ENCODE results near the gene RCC1. TPM values are rescaled to one million over a fixed set of nuclear protein-coding genes. Genes with fewer than 3 reads are reported as not detected.

Gene RCC1
- total and polyA plus RNA-seq, 2 experiments from 2014 or later = 17.5 to 27.0 TPM

DNA sequence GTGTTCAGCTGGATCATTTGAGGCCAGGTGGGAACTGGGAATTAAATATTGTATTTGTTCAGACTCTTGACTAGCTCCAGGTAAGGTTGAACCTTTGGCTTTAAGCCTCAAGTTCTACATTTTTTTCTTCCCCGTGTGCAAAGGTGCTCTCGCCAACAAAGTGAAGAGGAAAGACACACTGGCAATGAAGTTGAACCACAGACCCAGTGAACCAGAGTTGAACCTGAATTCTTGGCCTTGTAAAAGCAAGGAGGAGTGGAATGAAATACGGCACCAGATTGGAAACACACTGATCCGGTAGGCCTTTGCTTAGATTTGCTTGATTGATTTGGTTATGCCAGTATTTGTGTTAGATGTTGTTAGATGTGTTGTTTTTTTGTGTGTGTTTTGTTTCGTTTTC lies 25.5 kb upstream of the RCC1 start:
- H3K4me3 ChIP-seq = no peak overlapping the region
- no peak overlapping the region for H3K4me2 ChIP-seq (ENCODE audit: unreplicated experiment)
- TF ChIP-seq EZH2 (IDR thresholded peaks at IDR 0.05; ENCODE audit: insufficient read depth, poor library complexity, severe bottlenecking) = no peak
- no peak for TF ChIP-seq EZH2phosphoT487 (IDR thresholded peaks at IDR 0.05; ENCODE audit: insufficient read depth, low read depth)
- peaks cover 3% of the 10 kb centered on the region; the same call in 1 of the 2 replicates for H3K36me3 ChIP-seq (ENCODE audit: low read depth)
- in situ Hi-C loops (cut with MboI) = no loop called here
- H2AFZ ChIP-seq = no peak overlapping the region
- 96 to 99% methylated on average over 5 of the region's 5 CpGs for WGBS, 2 experiments (ENCODE audit: low coverage in 1 of 2, low lambda C conversion rate in 2 of 2, missing lambda C conversion rate in 2 of 2)
- no peaks in the 10 kb centered on the region for H4K20me1 ChIP-seq (ENCODE audit: insufficient read depth)
- H3K9me2 ChIP-seq (ENCODE audit: insufficient read depth) = no peaks in the 10 kb centered on the region
- H3K27ac ChIP-seq = no peak overlapping the region
- no peaks in the 10 kb centered on the region for H3F3A ChIP-seq (ENCODE audit: insufficient read depth)
- no peaks in the 10 kb centered on the region for H3K4me1 ChIP-seq (ENCODE audit: insufficient read depth)
- no peak overlapping the region for H3K9ac ChIP-seq
- no peaks in the 10 kb centered on the region for H3K9me3 ChIP-seq (ENCODE audit: low read depth)
- H3K79me2 ChIP-seq (ENCODE audit: insufficient read depth) = no peaks in the 10 kb centered on the region
- no peak for DNase-seq
- no peaks in the 10 kb centered on the region for H3K27me3 ChIP-seq (replicated peaks; ENCODE audit: insufficient read depth)

DNA sequence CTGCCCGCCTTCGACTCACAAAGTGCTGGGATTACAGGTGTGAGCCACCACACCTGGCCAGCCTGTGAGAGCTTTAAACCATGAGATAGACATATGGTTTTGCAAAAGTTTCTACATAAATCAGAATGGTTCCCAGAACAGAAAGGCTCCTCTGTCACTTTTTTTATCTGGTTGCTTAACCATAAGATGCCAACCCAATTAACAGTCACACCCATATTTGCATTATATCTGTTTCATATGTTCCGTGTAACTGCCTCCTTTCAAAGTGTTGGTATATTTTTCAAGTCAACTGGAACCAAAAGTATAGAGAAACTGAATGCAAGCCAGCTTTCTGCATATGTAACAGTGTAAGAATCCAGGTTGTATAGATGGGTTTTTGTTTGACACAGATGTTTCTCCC lies 23.7 kb upstream of the RCC1 start:
- no peak overlapping the region for H3K27ac ChIP-seq
- no peaks in the 10 kb centered on the region for H4K20me1 ChIP-seq (ENCODE audit: insufficient read depth)
- H3K9ac ChIP-seq = no peak overlapping the region
- H2AFZ ChIP-seq = no peak overlapping the region
- H3K9me3 ChIP-seq (ENCODE audit: low read depth) = no peaks in the 10 kb centered on the region
- peaks cover 3% of the 10 kb centered on the region; the same call in 1 of the 2 replicates for H3K36me3 ChIP-seq (ENCODE audit: low read depth)
- no peaks in the 10 kb centered on the region for H3K9me2 ChIP-seq (ENCODE audit: insufficient read depth)
- no peaks in the 10 kb centered on the region for H3K4me1 ChIP-seq (ENCODE audit: insufficient read depth)
- H3K79me2 ChIP-seq (ENCODE audit: insufficient read depth) = no peaks in the 10 kb centered on the region
- no peak for DNase-seq
- H3K27me3 ChIP-seq (replicated peaks; ENCODE audit: insufficient read depth) = no peaks in the 10 kb centered on the region
- in situ Hi-C loops (cut with MboI) = no loop called here
- H3K4me2 ChIP-seq (ENCODE audit: unreplicated experiment) = no peak overlapping the region
- H3F3A ChIP-seq (ENCODE audit: insufficient read depth) = no peaks in the 10 kb centered on the region
- TF ChIP-seq EZH2phosphoT487 (IDR thresholded peaks at IDR 0.05; ENCODE audit: insufficient read depth, low read depth) = no peak
- WGBS, 2 experiments (ENCODE audit: low coverage in 1 of 2, low lambda C conversion rate in 2 of 2, missing lambda C conversion rate in 2 of 2) = 49 to 60% methylated on average over 3 of the region's 3 CpGs
- H3K4me3 ChIP-seq = no peak overlapping the region

DNA sequence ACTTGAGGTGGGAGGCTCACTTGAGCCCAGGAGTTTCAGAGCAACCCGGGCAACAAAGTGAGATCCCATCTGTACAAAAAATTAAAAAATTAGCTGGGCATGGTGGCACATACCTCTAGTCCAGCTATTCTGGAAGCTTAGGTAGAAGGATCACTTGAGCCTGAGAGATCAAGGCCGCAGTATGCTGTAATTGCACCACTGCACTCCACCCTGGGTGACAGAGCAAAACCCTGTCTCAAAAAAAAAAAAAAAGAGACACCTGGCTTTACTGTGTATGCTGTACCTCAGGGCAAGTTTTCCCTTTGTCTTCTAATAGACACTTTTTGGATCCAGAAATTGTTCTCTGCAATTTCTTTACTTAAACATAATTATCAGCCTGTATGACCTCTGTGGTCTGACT lies 23.1 kb upstream of the RCC1 start:
- Histone ChIP-seq H3K9me2 (ENCODE audit: insufficient read depth) (no peaks in the 10 kb centered on the region), H3K4me1 (ENCODE audit: insufficient read depth) (no peaks in the 10 kb centered on the region), H3F3A (ENCODE audit: insufficient read depth) (no peaks in the 10 kb centered on the region), H3K79me2 (ENCODE audit: insufficient read depth) (no peaks in the 10 kb centered on the region), H3K4me2 (ENCODE audit: unreplicated experiment) (no peak overlapping the region), H3K9me3 (ENCODE audit: low read depth) (no peaks in the 10 kb centered on the region), H3K27me3 (replicated peaks; ENCODE audit: insufficient read depth) (no peaks in the 10 kb centered on the region), H3K9ac (no peak overlapping the region), H3K27ac (no peak overlapping the region), H3K36me3 (ENCODE audit: low read depth) (peaks cover 3% of the 10 kb centered on the region; the same call in 1 of the 2 replicates), H2AFZ (no peak overlapping the region; the same call in 1 of the 2 replicates), H3K4me3 (no peak overlapping the region), H4K20me1 (ENCODE audit: insufficient read depth) (no peaks in the 10 kb centered on the region)
- DNase-seq = no peak
- in situ Hi-C loops (cut with MboI) = no loop called here
- TF ChIP-seq EZH2 (IDR thresholded peaks at IDR 0.05; ENCODE audit: insufficient read depth, poor library complexity, severe bottlenecking) (no peak), EZH2phosphoT487 (IDR thresholded peaks at IDR 0.05; ENCODE audit: insufficient read depth, low read depth) (no peak)
- WGBS, 2 experiments (ENCODE audit: low coverage in 1 of 2, low lambda C conversion rate in 2 of 2, missing lambda C conversion rate in 2 of 2) = 98 to 100% methylated on average over 2 of the region's 2 CpGs

- H3K9ac ChIP-seq = no peak overlapping the region
- H3K27ac ChIP-seq = no peak overlapping the region
- H4K20me1 ChIP-seq (ENCODE audit: insufficient read depth) = no peaks in the 10 kb centered on the region
- H3K4me3 ChIP-seq = no peak overlapping the region
- whole genome bisulfite sequencing, 2 experiments (ENCODE audit: low coverage in 1 of 2, low lambda C conversion rate in 2 of 2, missing lambda C conversion rate in 2 of 2) = 95 to 100% methylated on average over 1 of the region's 1 CpG
- H3F3A ChIP-seq (ENCODE audit: insufficient read depth) = no peaks in the 10 kb centered on the region
- in situ Hi-C loops (cut with MboI) = no loop called here
- no peaks in the 10 kb centered on the region for H3K79me2 ChIP-seq (ENCODE audit: insufficient read depth)
- H2AFZ ChIP-seq = no peak overlapping the region
- H3K27me3 ChIP-seq (replicated peaks; ENCODE audit: insufficient read depth) = no peaks in the 10 kb centered on the region
- peaks cover 7% of the 10 kb centered on the region for H3K36me3 ChIP-seq (ENCODE audit: low read depth)
- H3K4me2 ChIP-seq (ENCODE audit: unreplicated experiment) = no peak overlapping the region
- DNase-seq = no peak
- no peaks in the 10 kb centered on the region for H3K4me1 ChIP-seq (ENCODE audit: insufficient read depth)
- H3K9me2 ChIP-seq (ENCODE audit: insufficient read depth) = no peaks in the 10 kb centered on the region
- H3K9me3 ChIP-seq (ENCODE audit: low read depth) = no peaks in the 10 kb centered on the region
- no peak for TF ChIP-seq EZH2phosphoT487 (IDR thresholded peaks at IDR 0.05; ENCODE audit: insufficient read depth, low read depth)
- no peak for TF ChIP-seq EZH2 (IDR thresholded peaks at IDR 0.05; ENCODE audit: insufficient read depth, poor library complexity, severe bottlenecking)
Observed at GRCh38 chr1:28494737-28495136, 11.1 kb upstream of the RCC1 start.

DNA sequence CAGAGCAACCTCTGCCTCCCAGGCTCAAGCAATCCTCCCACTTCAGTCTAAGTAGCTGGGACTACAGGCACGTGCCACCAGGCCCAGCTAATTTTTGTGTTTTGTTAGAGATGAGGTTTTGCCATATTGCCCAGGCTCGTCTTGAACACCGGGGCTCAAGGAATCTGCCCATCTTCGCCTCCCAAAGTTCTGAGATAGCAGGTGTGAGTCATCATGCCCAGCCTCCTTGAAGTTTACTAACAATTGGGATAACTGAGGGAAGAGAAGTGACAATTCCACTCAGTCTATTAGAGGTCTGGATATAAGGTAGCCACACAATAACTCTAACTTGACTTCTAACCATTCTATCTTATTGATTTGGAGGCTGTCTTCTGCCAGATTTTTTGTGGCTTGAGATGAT lies 6.3 kb upstream of the RCC1 start:
- 0 out of 2 replicates have a peak, but pooled peaks cover 6% of the 10 kb centered on the region for H3F3A ChIP-seq (ENCODE audit: insufficient read depth)
- no peaks in the 10 kb centered on the region for H3K4me1 ChIP-seq (ENCODE audit: insufficient read depth)
- in situ Hi-C loops (cut with MboI) = no loop called here
- no peaks in the 10 kb centered on the region for H3K27me3 ChIP-seq (replicated peaks; ENCODE audit: insufficient read depth)
- WGBS, 2 experiments (ENCODE audit: low coverage in 1 of 2, low lambda C conversion rate in 2 of 2, missing lambda C conversion rate in 2 of 2) = 73 to 74% methylated on average over 4 of the region's 4 CpGs
- H3K4me3 ChIP-seq = no peak overlapping the region
- no peak overlapping the region for H3K9ac ChIP-seq
- H2AFZ ChIP-seq = no peak overlapping the region
- H3K9me3 ChIP-seq (ENCODE audit: low read depth) = no peaks in the 10 kb centered on the region
- TF ChIP-seq EZH2phosphoT487 (IDR thresholded peaks at IDR 0.05; ENCODE audit: insufficient read depth, low read depth) (no peak), EZH2 (IDR thresholded peaks at IDR 0.05; ENCODE audit: insufficient read depth, poor library complexity, severe bottlenecking) (no peak)
- DNase-seq = no peak
- H3K36me3 ChIP-seq (ENCODE audit: low read depth) = no peaks in the 10 kb centered on the region; the same call in 1 of the 2 replicates
- H3K4me2 ChIP-seq (ENCODE audit: unreplicated experiment) = no peak overlapping the region
- H3K9me2 ChIP-seq (ENCODE audit: insufficient read depth) = no peaks in the 10 kb centered on the region
- no peak overlapping the region for H3K27ac ChIP-seq
- H4K20me1 ChIP-seq (ENCODE audit: insufficient read depth) = no peaks in the 10 kb centered on the region
- peaks cover 4% of the 10 kb centered on the region; the same call in 1 of the 2 replicates for H3K79me2 ChIP-seq (ENCODE audit: insufficient read depth)

Measured in GM23248 (cell line).